ACHN (cell line): ENCODE measurements around the gene SEMA5A.

Experiments used
- DNase-seq: peaks from one replicate; pipeline ENCODE4 v3.0.0-alpha.2; 2015
- in situ Hi-C: cut with HindIII; loops from 2 replicates; pipeline ENCODE4 v1.10.0; 2017; ENCODE audit warnings: low sequenced_read_pairs, low pct_ligation_motif_present, low pct_unique_long_range_greater_than_20kb

Gene SEMA5A

GRCh38 chr5:9188131-9188530 lies 357.7 kb downstream of the SEMA5A start:
- in situ Hi-C loops, result no loop called here
- no peak for DNase-seq

- in situ Hi-C loops, result no loop called here
- DNase-seq, result no peak
Observed at GRCh38 chr5:9187614-9188013, 358.3 kb downstream of the SEMA5A start.

GRCh38 chr5:9186069-9186468 lies 359.8 kb downstream of the SEMA5A start:
- in situ Hi-C loops, result no loop called here

GRCh38 chr5:9183992-9184391 lies 361.9 kb downstream of the SEMA5A start:
- DNase-seq, result no peak
- in situ Hi-C loops, result no loop called here

More at GRCh38 chr5:9186069-9186468, 359.8 kb downstream of the SEMA5A start:
- no peak for DNase-seq

- DNase-seq, result no peak
- in situ Hi-C loops, result no loop called here
Observed at GRCh38 chr5:9182899-9183695, 362.8 kb downstream of the SEMA5A start.

- in situ Hi-C loops, result no loop called here
- no peak for DNase-seq
Observed at GRCh38 chr5:9176641-9177040, 369.2 kb downstream of the SEMA5A start.

- DNase-seq, result no peak
- in situ Hi-C loops, result no loop called here
Observed at GRCh38 chr5:9174446-9174845, 371.4 kb downstream of the SEMA5A start.

GRCh38 chr5:9173281-9174048 lies 372.4 kb downstream of the SEMA5A start:
- in situ Hi-C loops, result no loop called here
- DNase-seq, result no peak

GRCh38 chr5:9170026-9170425 lies 375.8 kb downstream of the SEMA5A start:
- no peak for DNase-seq
- in situ Hi-C loops, result no loop called here

GRCh38 chr5:9169557-9169902 lies 376.3 kb downstream of the SEMA5A start:
- DNase-seq, result no peak
- in situ Hi-C loops, result no loop called here

GRCh38 chr5:9168791-9169556 lies 376.9 kb downstream of the SEMA5A start:
- DNase-seq, result no peak
- in situ Hi-C loops, result no loop called here

GRCh38 chr5:9166202-9167112 lies 379.4 kb downstream of the SEMA5A start:
- in situ Hi-C loops, result no loop called here

GRCh38 chr5:9165546-9165945 lies 380.3 kb downstream of the SEMA5A start:
- in situ Hi-C loops, result no loop called here
- DNase-seq, result no peak

More at GRCh38 chr5:9166202-9167112, 379.4 kb downstream of the SEMA5A start:
- no peak for DNase-seq

GRCh38 chr5:9160747-9161146 lies 385.1 kb downstream of the SEMA5A start:
- DNase-seq, result no peak

GRCh38 chr5:9157811-9158210 lies 388.1 kb downstream of the SEMA5A start:
- in situ Hi-C loops, result no loop called here
- no peak for DNase-seq

More at GRCh38 chr5:9160747-9161146, 385.1 kb downstream of the SEMA5A start:
- in situ Hi-C loops, result no loop called here

- in situ Hi-C loops, result no loop called here
- no peak for DNase-seq
Observed at GRCh38 chr5:9157020-9157419, 388.9 kb downstream of the SEMA5A start.

- in situ Hi-C loops, result no loop called here
- no peak for DNase-seq
Observed at GRCh38 chr5:9156282-9156681, 389.6 kb downstream of the SEMA5A start.

- in situ Hi-C loops, result no loop called here
- DNase-seq, result no peak
Observed at GRCh38 chr5:9151684-9152427, 394.0 kb downstream of the SEMA5A start.
